Neural crest cell (in vitro differentiated cells): ENCODE results near the gene NMNAT2. TPM values are rescaled to one million over a fixed set of nuclear protein-coding genes. Genes with fewer than 3 reads are reported as not detected.

Source experiments
- DNase-seq: peaks from one replicate; pipeline ENCODE4 v3.0.0; 2021; ENCODE audit warnings: low read depth, mixed read lengths, low spot score
- H3K27ac Mint-ChIP-seq: one replicate; pipeline ENCODE4 v1.8.0; 2021; ENCODE audit warnings: mild to moderate bottlenecking, mixed read lengths; ENCODE audit not compliant: unreplicated experiment
- H3K27me3 Mint-ChIP-seq: 2 replicates; pipeline ENCODE4 v1.8.0; 2021; ENCODE audit warnings: low read depth, mild to moderate bottlenecking, mixed read lengths
- H3K36me3 Mint-ChIP-seq: 2 replicates; pipeline ENCODE4 v1.8.0; 2021; ENCODE audit warnings: low read depth, mild to moderate bottlenecking, mixed read lengths
- H3K4me1 Mint-ChIP-seq: 2 replicates; pipeline ENCODE4 v1.8.0; 2021; ENCODE audit warnings: mixed read lengths
- H3K4me3 Mint-ChIP-seq: one replicate; pipeline ENCODE4 v1.8.0; 2021; ENCODE audit warnings: mild to moderate bottlenecking, mixed read lengths
- H3K9me3 Mint-ChIP-seq: 2 replicates; pipeline ENCODE4 v1.8.0; 2021; ENCODE audit warnings: mixed read lengths
- CTCF ChIP-seq: fragments of 200-600 bp; sonication (generic); conservative IDR thresholded peaks from 2 replicates; pipeline ENCODE4 v1.5.0; 2021; ENCODE audit warnings: antibody characterized with exemption, mild to moderate bottlenecking
- total RNA-seq: library from RNA; stranded (reverse); gene quantifications from 2 replicates; pipeline ENCODE4 v1.2.1, GENCODE V29; 2021

NMNAT2 gene
- total RNA-seq, 1 donor from 2014 or later: 4.5 TPM

- TF ChIP-seq CTCF: no peak
- no peak overlapping the region for H3K27ac Mint-ChIP-seq
- no peak overlapping the region for H3K4me3 Mint-ChIP-seq
- H3K9me3 Mint-ChIP-seq: peaks cover 3% of the 10 kb centered on the region
- H3K4me1 Mint-ChIP-seq: no peaks in the 10 kb centered on the region
- H3K36me3 Mint-ChIP-seq: peaks cover 2% of the 10 kb centered on the region
- no peaks in the 10 kb centered on the region for H3K27me3 Mint-ChIP-seq
- DNase-seq: no peak
These were observed 171.1 kb downstream of the NMNAT2 start for GRCh38 chr1:183247066-183247465.

DNA sequence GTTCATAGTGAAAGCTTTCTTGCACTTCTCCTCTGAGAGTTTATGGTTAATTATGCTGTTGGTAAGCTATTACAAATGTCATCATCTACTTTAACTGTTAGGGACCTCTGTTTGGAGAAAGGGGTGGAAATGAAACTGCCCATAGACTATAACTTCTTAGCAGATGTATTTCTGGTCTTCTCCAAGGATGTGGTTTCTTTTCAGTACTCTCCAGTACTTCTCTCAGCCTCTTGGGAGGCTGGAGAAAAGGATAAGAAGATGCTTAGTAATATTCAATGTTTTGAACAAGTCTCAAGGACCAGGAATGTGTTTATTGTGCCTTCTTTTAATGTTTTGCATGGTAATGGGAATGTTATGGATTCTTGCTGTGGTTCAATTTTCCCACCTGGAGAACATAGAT, 171.7 kb downstream of the NMNAT2 start:
- H3K4me1 Mint-ChIP-seq: no peaks in the 10 kb centered on the region
- H3K4me3 Mint-ChIP-seq: no peak overlapping the region
- H3K9me3 Mint-ChIP-seq: peaks cover 3% of the 10 kb centered on the region
- no peak overlapping the region for H3K27ac Mint-ChIP-seq
- no peak for DNase-seq
- H3K27me3 Mint-ChIP-seq: no peaks in the 10 kb centered on the region
- no peaks in the 10 kb centered on the region for H3K36me3 Mint-ChIP-seq
- no peak for TF ChIP-seq CTCF

- no peaks in the 10 kb centered on the region for H3K36me3 Mint-ChIP-seq
- no peak for TF ChIP-seq CTCF
- peaks cover 3% of the 10 kb centered on the region for H3K9me3 Mint-ChIP-seq
- H3K27me3 Mint-ChIP-seq: no peaks in the 10 kb centered on the region
- H3K4me1 Mint-ChIP-seq: no peaks in the 10 kb centered on the region
- DNase-seq: no peak
- H3K4me3 Mint-ChIP-seq: no peak overlapping the region
- no peak overlapping the region for H3K27ac Mint-ChIP-seq
These were observed 172.8 kb downstream of the NMNAT2 start for GRCh38 chr1:183245357-183245756.

- no peaks in the 10 kb centered on the region for H3K4me1 Mint-ChIP-seq
- no peaks in the 10 kb centered on the region for H3K27me3 Mint-ChIP-seq
- H3K4me3 Mint-ChIP-seq: no peak overlapping the region
- no peak for TF ChIP-seq CTCF
- no peaks in the 10 kb centered on the region for H3K36me3 Mint-ChIP-seq
- no peaks in the 10 kb centered on the region for H3K9me3 Mint-ChIP-seq
- no peak for DNase-seq
- H3K27ac Mint-ChIP-seq: no peak overlapping the region
These were observed 173.7 kb downstream of the NMNAT2 start for GRCh38 chr1:183244466-183244865.

DNA sequence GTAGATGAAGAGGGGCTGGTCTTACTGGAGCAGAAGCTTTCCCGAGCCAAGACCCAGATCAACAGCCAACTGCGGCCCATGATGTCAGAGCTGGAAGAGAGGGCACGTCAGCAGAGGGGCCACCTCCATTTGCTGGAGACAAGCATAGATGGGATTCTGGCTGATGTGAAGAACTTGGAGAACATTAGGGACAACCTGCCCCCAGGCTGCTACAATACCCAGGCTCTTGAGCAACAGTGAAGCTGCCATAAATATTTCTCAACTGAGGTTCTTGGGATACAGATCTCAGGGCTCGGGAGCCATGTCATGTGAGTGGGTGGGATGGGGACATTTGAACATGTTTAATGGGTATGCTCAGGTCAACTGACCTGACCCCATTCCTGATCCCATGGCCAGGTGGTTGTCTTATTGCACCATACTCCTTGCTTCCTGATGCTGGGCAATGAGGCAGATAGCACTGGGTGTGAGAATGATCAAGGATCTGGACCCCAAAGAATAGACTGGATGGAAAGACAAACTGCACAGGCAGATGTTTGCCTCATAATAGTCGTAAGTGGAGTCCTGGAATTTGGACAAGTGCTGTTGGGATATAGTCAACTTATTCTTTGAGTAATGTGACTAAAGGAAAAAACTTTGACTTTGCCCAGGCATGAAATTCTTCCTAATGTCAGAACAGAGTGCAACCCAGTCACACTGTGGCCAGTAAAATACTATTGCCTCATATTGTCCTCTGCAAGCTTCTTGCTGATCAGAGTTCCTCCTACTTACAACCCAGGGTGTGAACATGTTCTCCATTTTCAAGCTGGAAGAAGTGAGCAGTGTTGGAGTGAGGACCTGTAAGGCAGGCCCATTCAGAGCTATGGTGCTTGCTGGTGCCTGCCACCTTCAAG, 174.8 kb downstream of the NMNAT2 start:
- H3K27me3 Mint-ChIP-seq: no peaks in the 10 kb centered on the region

More for the DNA sequence above, 174.8 kb downstream of the NMNAT2 start:
- TF ChIP-seq CTCF: no peak
- no peak overlapping the region for H3K4me3 Mint-ChIP-seq
- H3K4me1 Mint-ChIP-seq: peaks cover 6% of the 10 kb centered on the region
- H3K27ac Mint-ChIP-seq: no peak overlapping the region
- no peak for DNase-seq
- no peaks in the 10 kb centered on the region for H3K9me3 Mint-ChIP-seq
- no peaks in the 10 kb centered on the region for H3K36me3 Mint-ChIP-seq
